ENCODE results near the gene TRIM13. TPM values are rescaled to one million over a fixed set of nuclear protein-coding genes. Genes with fewer than 3 reads are reported as not detected.
A peak's percentile ranks its signal among the peaks of the same experiment; 100 is the strongest.

Gene TRIM13
- total RNA-seq, 2 donors from 2014 or later, result 24.4 to 52.4 TPM

GRCh38 chr13:49995625-49996101 lies 1.2 kb upstream of the TRIM13 start:
- H3K27me3 ChIP-seq (replicated peaks; ENCODE audit: insufficient read depth), result no peaks in the 10 kb centered on the region
- 34% methylated on average over 14 of the region's 14 CpGs for WGBS
- DNase-seq (ENCODE audit: low spot score), result no peak
- TF ChIP-seq POLR2AphosphoS5 (IDR thresholded peaks at IDR 0.05) (no peak), POLR2A (IDR thresholded peaks at IDR 0.05) (no peak), CTCF (IDR thresholded peaks at IDR 0.05) (no peak)
- H3K9me3 ChIP-seq, result no peaks in the 10 kb centered on the region
- peak overlapping the region; percentile 96 to 99 for H3K27ac ChIP-seq
- intact Hi-C loops (cut with DNase I), result loop anchor here (2.0 to 5.0 kb wide), 3 partner anchors 85 to 532 kb away; no protein-coding TSS in a partner anchor
- no peaks in the 10 kb centered on the region for H3K36me3 ChIP-seq
- H3K4me3 ChIP-seq, result peak overlapping the region; percentile 83 to 93
- H3K4me1 ChIP-seq (replicated peaks), result peaks cover 5% of the 10 kb centered on the region

- Histone ChIP-seq H3K27ac (peak overlapping the region; percentile 96 to 99), H3K4me1 (replicated peaks) (peaks cover 5% of the 10 kb centered on the region), H3K36me3 (no peaks in the 10 kb centered on the region), H3K27me3 (replicated peaks; ENCODE audit: insufficient read depth) (no peaks in the 10 kb centered on the region), H3K9me3 (no peaks in the 10 kb centered on the region), H3K4me3 (peak overlapping the region; percentile 83 to 93)
- peak; percentile 91 for DNase-seq (ENCODE audit: low spot score)
- TF ChIP-seq POLR2A (IDR thresholded peaks at IDR 0.05), result peak; percentile 56
- TF ChIP-seq POLR2AphosphoS5 (IDR thresholded peaks at IDR 0.05), result peak; percentile 33
- TF ChIP-seq CTCF (IDR thresholded peaks at IDR 0.05), result peak in 2 of 4 experiments; percentile 6 to 15
- intact Hi-C loops (cut with DNase I), result loop anchor here (2.0 to 5.0 kb wide), 3 partner anchors 84 to 531 kb away; no protein-coding TSS in a partner anchor
- under 1% methylated on average over 49 of the region's 68 CpGs for WGBS
Observed at GRCh38 chr13:49996161-49996915, 504 bp upstream of the TRIM13 start.

- H3K4me3 ChIP-seq, result peak overlapping the region; percentile 83 to 93
Observed at GRCh38 chr13:49997955-49998354, 1.1 kb downstream of the TRIM13 start.

GRCh38 chr13:49998714-49999624 lies 2.1 kb downstream of the TRIM13 start:
- WGBS, result 73% methylated on average over 22 of the region's 22 CpGs
- H3K27me3 ChIP-seq (replicated peaks; ENCODE audit: insufficient read depth), result no peaks in the 10 kb centered on the region
- no peaks in the 10 kb centered on the region for H3K36me3 ChIP-seq
- H3K4me1 ChIP-seq (replicated peaks), result peaks cover 5% of the 10 kb centered on the region
- intact Hi-C loops (cut with DNase I), result loop anchor here (5.0 kb wide), 1 partner anchor 528 kb away; no protein-coding TSS in a partner anchor
- peak overlapping the region; percentile 97 to 99 for H3K27ac ChIP-seq
- TF ChIP-seq POLR2AphosphoS5 (IDR thresholded peaks at IDR 0.05), result no peak
- TF ChIP-seq CTCF (IDR thresholded peaks at IDR 0.05), result no peak
- TF ChIP-seq POLR2A (IDR thresholded peaks at IDR 0.05), result no peak
- H3K4me3 ChIP-seq, result peak overlapping the region in 1 of 2 donors; percentile 93
- DNase-seq (ENCODE audit: low spot score), result no peak
- no peaks in the 10 kb centered on the region for H3K9me3 ChIP-seq

More at GRCh38 chr13:49997955-49998354, 1.1 kb downstream of the TRIM13 start:
- DNase-seq (ENCODE audit: low spot score), result peak; percentile 48
- intact Hi-C loops (cut with DNase I), result loop anchor here (2.0 to 5.0 kb wide), 3 partner anchors 83 to 529 kb away; no protein-coding TSS in a partner anchor
- no peaks in the 10 kb centered on the region for H3K9me3 ChIP-seq
- TF ChIP-seq CTCF (IDR thresholded peaks at IDR 0.05) (no peak), POLR2A (IDR thresholded peaks at IDR 0.05) (no peak), POLR2AphosphoS5 (IDR thresholded peaks at IDR 0.05) (peak; percentile 66)
- H3K4me1 ChIP-seq (replicated peaks), result peaks cover 5% of the 10 kb centered on the region
- WGBS, result 7% methylated on average over 4 of the region's 4 CpGs
- no peaks in the 10 kb centered on the region for H3K27me3 ChIP-seq (replicated peaks; ENCODE audit: insufficient read depth)
- peak overlapping the region; percentile 97 to 99 for H3K27ac ChIP-seq
- H3K36me3 ChIP-seq, result no peaks in the 10 kb centered on the region
